Left cardiac atrium (tissue), 4 donors: ENCODE measurements around the gene ATF7IP. TPM values are rescaled to one million over a fixed set of nuclear protein-coding genes. Genes with fewer than 3 reads are reported as not detected.
"Not testable (repeated sequence)": the region's sequence is repeated elsewhere in the genome, so short reads cannot be mapped to it uniquely, and the experiment has no call there.

ENCODE experiments used
- ATAC-seq, 2 donors: fragments of 200-7000 bp; cut with Tn5 transposase; one replicate each; pipeline ENCODE4 v1.9.1; 2020; ENCODE audit warnings: mild to moderate bottlenecking in 2 of 2, moderate library complexity in 2 of 2
- DNase-seq: peaks from one replicate; pipeline ENCODE4 v3.0.0-alpha.2; 2020
- intact Hi-C, 2 donors: fragments of 100-400 bp; cut with DNase I; formaldehyde crosslinking; loops; one replicate each; pipeline versions ENCODE4 v1.14.1 to v1.15.1; 2022 to 2023
- total RNA-seq, 2 donors: library from RNA; stranded (reverse); fragmentation: NEBNext Ultra II Directional; extraction: Animal tissue kit (Norgen Biotek cat#: 25700); gene quantifications; one replicate each; pipeline ENCODE4 v1.2.1, GENCODE V29; 2021
- donor health status: DM: no; HTN: yes; CAD: no.
- donor health status: DM: no; HTN: yes; CAD: no; lungs with severe emphysema.
- donor health status: DM: yes; HTN: yes; CAD: no.
- donor health status: Dilated cardiomyopathy.

The ATF7IP gene
- total RNA-seq, 2 donors from 2014 or later: 55.0 to 59.4 TPM

DNA sequence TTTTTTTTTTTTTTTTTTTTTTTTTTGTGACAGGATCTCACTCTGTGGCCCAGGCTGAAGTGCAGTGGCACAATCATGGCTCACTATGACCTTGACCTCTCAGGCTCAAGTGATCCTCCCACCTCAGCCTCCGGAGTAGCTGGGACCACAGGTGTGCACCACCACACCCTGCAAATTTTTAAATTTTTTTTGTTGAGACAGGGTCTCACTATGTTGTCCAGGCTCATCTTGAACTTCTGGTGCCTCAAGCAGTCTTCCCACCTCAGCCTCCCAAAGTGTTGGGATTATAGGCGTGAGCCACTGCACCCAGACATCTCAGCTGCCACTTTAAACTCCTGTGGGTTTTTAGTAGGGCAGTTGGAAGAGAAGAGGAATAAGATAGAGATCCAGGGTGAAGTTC is 39.9 kb downstream of the ATF7IP start:
- ATAC-seq, intact Hi-C loops, DNase-seq: not testable (repeated sequence)

DNA sequence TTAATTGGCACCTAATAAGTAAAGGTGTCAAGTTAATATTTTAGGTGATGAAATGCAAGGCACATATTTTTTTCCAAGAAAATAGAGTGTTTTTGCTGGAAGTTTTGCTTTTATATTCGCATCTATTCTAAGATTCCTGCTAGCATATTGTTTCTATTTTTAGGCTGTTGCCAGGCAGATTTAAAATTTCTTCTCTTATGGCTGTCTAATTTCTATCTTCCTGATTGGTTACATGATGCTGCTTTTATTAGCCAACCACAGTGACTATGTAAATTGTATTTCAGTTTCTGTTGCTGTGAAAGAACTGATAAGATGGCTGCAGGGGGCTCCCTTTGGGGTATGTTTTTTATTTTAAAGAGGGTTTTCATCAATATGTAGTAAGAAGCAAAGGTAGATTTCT is 42.7 kb downstream of the ATF7IP start:
- intact Hi-C loops: no loop called here
- no peak for DNase-seq
- ATAC-seq: peak in 1 of 2 donors; percentile 32

DNA sequence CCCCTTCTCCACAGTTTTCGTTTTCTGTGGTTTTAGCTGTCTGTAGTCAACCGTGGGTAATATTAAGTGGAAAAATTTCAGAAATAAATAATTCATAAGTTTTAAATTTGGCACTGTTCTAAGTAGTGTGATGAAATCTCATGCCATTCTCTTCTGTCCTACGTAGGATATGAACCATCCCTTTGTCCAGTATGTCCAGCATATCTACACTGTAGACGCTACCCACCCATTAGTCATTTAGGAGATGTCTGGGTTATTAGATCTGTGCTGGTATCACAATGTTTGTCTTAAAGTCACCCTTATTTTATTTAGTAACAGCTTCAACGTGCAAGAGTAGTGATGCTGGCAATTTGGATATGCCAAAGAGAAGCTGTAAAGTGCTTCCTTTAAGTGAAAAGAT is 44.7 kb downstream of the ATF7IP start:
- intact Hi-C loops: no loop called here
- no peak for DNase-seq
- peak in 1 of 2 donors; percentile 63 for ATAC-seq

DNA sequence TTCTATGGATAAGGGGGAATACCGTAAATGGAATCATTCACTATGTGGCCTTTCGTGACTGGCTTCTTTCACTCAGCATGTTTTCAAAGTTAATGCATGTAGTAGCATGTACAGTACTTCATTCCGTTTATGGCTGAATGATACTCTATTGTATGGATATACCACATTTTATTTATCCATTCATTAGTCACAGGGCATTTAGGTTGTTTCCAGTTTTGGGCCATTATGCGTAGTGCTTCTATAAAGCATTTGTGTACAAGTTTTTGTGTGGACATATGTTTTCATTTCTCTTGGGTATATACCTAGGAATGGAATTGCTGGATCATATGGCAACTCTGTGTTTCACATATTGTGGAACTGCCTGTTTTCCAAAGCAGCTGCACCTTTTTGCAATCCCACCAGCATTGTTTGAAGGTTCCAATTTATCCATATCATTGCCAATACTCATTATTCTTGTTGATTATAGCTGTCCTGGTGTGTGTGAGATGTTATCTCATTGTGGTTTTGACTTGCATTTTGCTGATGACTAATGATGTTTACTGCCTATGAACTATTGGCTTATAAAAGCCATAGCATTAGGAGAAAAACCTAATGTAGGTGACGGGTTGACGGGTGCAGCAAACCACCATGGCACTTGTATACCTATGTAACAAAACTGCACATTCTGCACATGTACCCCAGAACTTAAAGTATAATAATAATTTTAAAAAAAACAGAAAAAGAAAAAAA is 45.5 kb downstream of the ATF7IP start:
- DNase-seq: no peak
- peak in 1 of 2 donors; percentile 47 for ATAC-seq
- intact Hi-C loops: no loop called here

DNA sequence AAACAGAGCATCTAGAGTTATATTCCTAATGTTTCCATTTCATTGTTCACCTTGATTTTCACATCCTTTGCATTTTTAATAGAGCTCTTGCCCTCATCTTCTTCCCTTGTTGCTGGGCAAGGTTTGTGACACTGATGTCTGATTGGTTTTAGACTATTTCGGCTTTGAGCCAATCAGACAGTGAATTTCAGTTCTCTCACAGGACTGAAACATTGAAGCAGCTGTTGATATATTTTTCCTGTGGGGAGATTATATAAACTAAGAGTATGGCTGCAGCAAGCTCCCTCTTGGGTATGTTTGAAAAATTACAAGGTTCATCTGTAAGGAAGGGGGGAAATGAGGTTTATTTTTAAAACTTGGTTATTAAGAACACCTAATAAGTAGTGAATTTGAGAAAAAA is 51.2 kb downstream of the ATF7IP start:
- intact Hi-C loops: no loop called here
- DNase-seq: no peak
- peak; percentile 54 to 60 for ATAC-seq

DNA sequence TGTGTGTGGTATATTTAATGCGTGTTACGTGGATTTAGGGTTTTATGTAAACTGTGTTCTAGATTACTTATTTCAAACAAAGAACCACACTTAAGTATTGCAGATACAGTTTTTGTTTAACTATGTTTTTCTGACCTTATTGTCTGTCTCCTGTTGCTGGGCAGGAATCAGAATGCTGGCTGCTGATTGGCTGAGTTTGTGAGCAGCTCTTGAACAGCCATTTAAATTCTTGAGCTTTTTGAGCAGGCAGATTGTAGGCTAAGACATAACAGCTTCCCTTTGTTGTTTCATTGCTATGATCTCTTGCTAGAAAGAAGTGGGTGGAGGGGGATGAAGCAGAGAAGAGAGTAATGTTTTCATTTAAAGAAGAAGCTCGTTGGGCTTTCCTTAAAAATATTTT is 52.2 kb downstream of the ATF7IP start:
- ATAC-seq (peak; percentile 85), DNase-seq (peak; percentile 63)
- intact Hi-C loops: loop anchor here in 1 of 2 donors (2.0 kb wide), 1 partner anchor 179 kb away; no protein-coding TSS in a partner anchor

DNA sequence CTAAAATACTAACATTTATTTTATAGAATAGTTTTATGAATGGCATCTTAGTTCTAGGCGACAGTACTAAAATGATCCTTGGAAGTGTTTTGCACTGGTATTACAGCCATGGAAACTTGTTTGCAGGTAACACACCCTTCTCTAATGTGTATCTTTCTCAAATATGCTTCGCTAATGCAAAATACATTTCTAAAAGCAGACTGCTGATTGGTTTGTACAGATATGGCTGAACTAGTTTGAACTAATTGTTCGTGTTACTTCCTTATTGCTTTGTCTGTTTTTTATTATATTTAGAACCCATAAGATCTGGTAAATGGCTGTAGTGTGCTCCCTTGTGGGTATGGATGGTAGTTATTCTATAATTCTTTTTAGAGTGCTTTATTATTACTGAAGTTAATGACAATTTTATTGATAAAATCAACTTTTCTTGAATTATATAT is 53.0 kb downstream of the ATF7IP start:
- intact Hi-C loops: loop anchor here in 1 of 2 donors (2.0 kb wide), 1 partner anchor 180 kb away; no protein-coding TSS in a partner anchor
- ATAC-seq (peak; percentile 35 to 48), DNase-seq (no peak)

DNA sequence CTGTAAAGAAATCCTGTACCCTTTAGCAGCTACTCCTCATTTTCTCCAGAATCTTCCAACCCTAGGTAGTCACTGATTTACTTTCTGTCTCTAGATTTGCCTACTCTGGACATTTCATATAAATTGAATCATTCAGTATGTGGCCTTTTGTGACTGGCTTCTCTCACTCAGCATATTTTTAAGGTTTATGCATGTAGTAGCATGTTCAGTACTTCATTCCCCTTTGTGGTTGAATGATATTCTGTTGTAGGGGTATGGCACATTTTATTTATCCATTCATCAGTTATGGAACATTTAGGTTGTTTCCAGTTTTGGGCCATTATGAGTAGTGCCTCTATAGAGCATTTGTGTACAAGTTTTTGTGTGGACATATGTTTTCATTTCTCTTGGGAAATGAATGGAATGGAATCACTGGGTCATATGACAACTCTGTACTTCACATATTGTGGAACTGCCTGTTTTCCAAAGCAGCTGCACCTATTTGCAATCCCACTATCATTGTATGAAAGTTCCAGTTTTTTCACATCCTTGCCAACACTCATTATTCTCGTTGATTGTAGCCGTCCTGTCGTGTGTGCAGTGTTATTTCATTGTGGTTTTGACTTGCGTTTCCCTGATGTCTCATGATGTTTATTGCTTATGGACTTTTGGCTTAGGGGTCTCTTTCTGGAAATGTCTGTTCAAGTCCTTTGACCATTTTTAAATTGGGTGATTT is 57.2 kb downstream of the ATF7IP start:
- DNase-seq: no peak
- intact Hi-C loops: no loop called here
- ATAC-seq: no peak

DNA sequence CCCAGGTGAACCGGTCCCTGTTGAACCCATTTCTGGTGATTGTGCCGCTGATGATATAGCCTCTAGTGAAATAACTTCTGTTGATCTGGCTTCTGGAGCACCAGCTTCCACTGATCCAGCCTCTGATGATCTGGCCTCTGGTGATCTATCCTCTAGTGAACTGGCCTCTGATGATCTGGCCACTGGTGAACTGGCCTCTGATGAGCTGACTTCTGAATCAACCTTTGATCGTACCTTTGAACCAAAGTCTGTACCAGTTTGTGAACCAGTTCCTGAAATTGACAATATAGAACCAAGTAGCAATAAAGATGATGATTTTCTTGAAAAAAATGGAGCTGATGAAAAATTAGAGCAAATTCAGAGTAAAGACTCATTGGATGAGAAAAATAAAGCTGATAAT is 59.1 kb downstream of the ATF7IP start:
- DNase-seq (no peak), ATAC-seq (no peak)
- intact Hi-C loops: no loop called here

DNA sequence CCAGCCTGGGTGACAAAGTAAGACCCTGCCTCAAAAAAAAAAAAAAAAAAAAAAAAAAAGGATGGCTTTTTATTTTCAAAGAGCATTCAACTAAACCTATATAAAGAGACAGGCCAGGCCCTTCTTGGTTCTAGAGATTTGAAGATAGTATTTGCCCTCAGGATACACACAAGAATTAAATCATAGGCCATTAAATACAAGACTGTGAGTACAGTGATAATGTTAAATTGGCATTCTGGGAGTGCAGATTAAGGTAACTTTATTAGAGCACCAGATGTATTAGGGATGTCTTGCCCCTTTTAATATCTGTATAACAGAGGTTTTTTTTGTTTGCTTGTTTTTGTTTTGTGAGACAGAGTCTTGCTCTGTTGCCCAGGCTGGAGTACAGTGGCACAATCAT is 61.3 kb downstream of the ATF7IP start:
- intact Hi-C loops: no loop called here
- no peak for ATAC-seq
- DNase-seq: no peak

DNA sequence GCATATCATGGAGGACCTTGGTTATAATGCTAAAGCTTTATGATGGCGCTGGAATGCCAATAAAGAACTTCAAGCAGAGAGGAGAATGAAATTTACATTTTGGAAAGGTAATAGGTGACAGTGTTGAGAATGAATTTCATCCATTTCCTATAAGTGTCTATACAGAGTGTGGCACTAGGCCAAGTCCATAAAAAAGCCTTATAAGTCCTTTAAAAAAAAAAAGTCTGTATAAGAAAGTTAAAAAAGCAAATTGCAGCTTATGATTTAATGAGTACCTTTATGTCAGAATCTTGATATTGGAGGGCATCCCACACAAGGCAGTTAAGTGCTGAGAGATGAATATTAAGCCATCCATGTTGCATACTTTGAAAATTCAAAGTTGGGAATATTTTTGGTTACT is 62.4 kb downstream of the ATF7IP start:
- ATAC-seq (no peak), DNase-seq (no peak)
- intact Hi-C loops: no loop called here

DNA sequence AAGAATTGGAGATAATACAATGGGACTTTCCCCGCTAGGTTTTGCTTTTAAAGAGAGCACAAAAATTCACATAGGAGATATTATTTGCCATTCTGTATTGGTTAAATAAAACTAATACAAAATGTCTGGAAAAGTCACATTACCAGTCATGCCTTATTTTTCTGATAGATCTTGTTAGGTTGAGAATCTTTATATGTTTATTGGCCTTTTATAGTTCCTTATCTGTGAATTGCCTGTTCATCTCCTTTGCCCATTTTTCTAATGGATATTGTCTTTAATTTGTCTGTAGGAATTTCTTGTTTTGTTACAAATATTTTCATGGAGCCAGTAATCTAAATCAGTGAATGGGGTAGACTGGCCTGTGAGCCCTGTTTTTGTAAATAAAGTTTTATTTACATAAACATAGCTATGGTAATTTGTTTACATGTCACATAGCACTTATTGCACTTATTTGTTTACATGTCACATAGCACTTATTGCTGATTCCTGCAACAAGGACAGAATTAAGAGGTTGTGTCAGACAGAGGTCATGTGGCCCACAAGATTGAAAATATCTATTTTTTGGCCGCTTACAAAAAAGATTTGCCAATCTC is 65.0 kb downstream of the ATF7IP start:
- intact Hi-C loops: no loop called here
- ATAC-seq (no peak), DNase-seq (no peak)

DNA sequence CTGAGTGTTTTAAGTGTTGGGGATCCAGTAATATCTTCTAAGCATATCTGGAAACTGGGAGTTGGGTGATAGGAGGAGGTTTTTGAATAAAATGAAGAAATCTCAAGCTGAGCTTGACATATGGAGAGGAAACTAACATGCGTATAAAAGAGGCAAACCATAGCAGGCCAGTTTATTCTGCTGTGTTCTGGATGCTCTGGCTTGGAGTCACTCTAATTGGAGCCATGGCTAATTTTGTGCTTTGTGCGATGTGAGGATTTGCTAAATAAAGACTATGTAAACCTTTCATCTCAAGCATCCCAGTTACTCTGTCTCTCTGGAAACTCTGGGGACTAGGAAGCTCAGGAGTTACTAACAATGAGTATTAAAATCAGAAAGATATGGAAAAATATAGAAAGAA is 66.5 kb downstream of the ATF7IP start:
- intact Hi-C loops: no loop called here
- DNase-seq: no peak
- ATAC-seq: peak; percentile 39 to 59

DNA sequence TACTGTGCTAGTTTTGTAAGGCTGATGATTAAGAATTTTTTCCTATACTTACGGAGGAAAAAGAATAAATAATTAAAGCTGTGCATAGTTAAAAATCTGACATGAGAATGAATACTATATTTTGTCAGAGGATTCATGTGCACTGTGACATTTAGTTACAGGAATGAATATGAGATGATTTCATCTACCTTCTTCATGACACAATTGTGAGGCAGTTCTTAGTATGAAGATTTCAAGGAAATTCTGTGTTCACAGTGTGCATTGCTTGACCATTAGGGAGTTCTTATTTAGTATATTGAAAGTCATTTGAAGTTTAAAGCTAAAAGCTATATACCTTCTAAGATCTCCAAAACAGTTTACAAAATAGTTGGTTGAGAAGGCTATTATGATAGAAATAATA is 70.1 kb downstream of the ATF7IP start:
- intact Hi-C loops: no loop called here
- no peak for ATAC-seq
- no peak for DNase-seq

DNA sequence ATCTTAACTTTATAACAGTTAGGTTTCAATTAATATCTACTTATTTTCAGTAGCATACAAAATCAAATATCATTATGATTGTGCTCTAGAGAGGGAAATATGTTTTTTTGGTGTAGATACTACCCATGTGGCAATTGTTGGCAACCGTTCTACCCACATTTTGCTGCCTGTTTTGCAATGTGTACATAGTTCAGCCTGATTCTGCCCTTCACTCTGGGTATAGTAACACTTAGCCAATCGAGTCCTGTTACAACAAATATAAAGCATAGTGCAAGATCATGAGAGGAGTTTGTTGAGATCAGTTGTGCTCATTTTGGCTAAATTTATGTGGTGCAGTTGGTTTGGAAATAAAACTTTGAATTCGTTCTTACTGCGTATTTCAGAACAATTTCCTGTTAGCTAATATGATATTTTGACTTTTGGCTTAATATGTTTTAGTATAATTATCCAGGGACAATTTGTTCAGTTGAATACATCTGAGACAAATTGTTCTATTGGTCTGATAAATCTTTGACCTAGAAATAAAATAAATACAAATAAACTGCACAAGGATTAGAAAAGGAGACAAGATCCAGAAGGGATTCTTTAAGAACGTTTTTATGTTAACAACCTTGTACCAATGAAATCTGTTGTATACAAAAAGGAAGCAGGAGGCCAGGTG is 76.9 kb downstream of the ATF7IP start:
- DNase-seq (no peak), ATAC-seq (peak in 1 of 2 donors; percentile 63)
- intact Hi-C loops: no loop called here

DNA sequence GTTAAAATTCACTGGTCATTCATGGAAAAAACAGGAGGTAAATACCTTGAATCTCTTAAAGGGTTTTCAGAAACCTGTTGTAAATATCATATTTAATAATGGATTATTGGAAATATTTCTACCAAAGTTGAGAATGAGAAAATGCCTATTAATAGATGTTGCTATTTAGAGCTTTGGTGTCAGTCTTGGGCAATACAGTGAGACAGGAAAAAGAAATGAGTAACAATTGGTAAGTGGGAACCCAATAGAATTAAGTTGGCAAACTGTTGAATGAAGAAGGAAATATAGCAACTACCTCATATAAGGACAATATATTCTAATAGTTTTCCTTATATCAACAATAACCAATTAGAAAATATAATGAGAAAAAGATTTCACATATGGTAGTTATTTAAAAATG is 78.0 kb downstream of the ATF7IP start:
- ATAC-seq (peak; percentile 68 to 71), DNase-seq (no peak)
- intact Hi-C loops: no loop called here

DNA sequence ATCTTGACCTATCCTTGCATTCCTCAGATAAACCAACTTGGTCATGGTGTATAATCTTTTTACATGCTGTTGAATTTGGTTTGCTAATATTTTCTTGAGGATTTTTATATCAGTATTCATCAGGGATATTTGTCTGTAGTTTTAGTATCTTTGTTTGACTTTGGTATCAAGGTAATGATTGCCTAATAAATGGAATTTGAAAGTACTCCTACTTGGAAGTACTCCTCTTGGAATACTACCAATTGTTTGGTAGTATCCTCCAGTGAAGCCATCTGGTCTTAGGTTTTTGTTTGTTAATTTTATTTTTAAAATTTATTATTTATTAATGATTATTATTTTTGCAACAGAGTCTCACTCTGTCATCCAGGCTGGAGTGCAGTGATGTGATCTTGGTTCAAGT is 85.0 kb downstream of the ATF7IP start:
- ATAC-seq (no peak), DNase-seq (no peak)
- intact Hi-C loops: no loop called here

DNA sequence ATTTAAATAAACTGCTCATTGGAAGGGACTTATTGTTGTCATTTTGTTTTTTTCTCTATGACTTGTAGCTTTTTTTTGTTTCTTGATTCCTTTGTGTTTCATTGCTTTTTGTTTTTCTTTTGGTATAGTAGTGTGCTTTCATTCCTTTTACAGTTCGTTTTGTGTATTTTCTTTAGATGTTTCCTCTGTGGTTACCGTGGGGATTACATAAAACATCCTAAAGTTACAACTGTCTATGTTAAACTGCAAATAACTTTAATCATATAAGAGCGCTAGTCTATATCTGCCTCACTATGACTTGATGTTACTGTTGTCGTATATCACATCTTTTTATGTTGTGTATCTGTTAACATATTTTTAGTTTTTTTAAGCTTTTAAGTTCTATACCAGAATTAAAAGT is 86.9 kb downstream of the ATF7IP start:
- intact Hi-C loops: no loop called here
- no peak for ATAC-seq
- no peak for DNase-seq

DNA sequence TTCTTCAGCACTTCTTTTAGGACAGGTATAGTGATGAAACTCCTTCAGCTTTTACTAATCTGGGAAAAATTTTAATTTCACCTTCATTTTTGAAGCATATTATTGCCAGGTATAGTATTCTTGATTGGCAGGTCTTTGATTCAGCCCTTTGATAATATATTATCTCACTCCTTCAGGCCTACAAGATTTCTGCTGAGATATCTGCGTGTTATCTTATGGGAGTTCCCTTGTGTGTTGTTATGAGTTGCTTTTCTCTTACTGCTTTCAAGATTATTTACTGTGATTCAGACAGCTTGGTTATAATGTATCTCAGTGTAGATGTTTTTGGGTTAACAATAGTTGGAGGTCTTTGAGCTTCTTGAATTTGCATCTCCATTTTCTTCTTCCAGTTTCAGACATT is 87.4 kb downstream of the ATF7IP start:
- no peak for DNase-seq
- intact Hi-C loops: no loop called here
- no peak for ATAC-seq
